Tibial artery (tissue), 4 donors: ENCODE data around the gene SEC24C.

ENCODE experiments used
- DNase-seq, 2 donors: peaks; one replicate each; pipeline ENCODE4 v3.0.0-alpha.2; 2019
- H3K27ac ChIP-seq, 2 donors: fragments of 200-600 bp; sonication (generic) in 1 of 2; 1 replicate in 1 of 2; 2 replicates in 1 of 2; pipeline ENCODE4 v1.5.1; 2018 to 2019; ENCODE audit warnings: mild to moderate bottlenecking in 1 of 2
- H3K27me3 ChIP-seq, 2 donors: fragments of 200-600 bp; sonication (generic) in 1 of 2; one replicate each; pipeline versions ENCODE4 v1.5.1 to v1.6.0; 2016 to 2019
- H3K36me3 ChIP-seq, 3 donors: fragments of 200-600 bp; sonication (generic) in 2 of 3; one replicate each; pipeline ENCODE4 v1.5.1; 2016 to 2019; ENCODE audit warnings: mild to moderate bottlenecking in 2 of 3
- H3K4me1 ChIP-seq, 4 donors: fragments of 200-600 bp; sonication (generic) in 2 of 4; 1 replicate in 3 of 4; 2 replicates in 1 of 4; pipeline ENCODE4 v1.5.1; 2016 to 2019
- H3K4me3 ChIP-seq, 2 donors: fragments of 200-600 bp; sonication (generic) in 1 of 2; 1 replicate in 1 of 2; 2 replicates in 1 of 2; pipeline ENCODE4 v1.5.1; 2018 to 2019; ENCODE audit warnings: mild to moderate bottlenecking in 2 of 2
- H3K9me3 ChIP-seq, 3 donors: fragments of 200-600 bp; sonication (generic) in 1 of 3; one replicate each; pipeline ENCODE4 v1.5.1; 2016 to 2019
- intact Hi-C: fragments of 100-400 bp; cut with DNase I; formaldehyde crosslinking; loops from one replicate; pipeline ENCODE4 v1.15.0; 2023; ENCODE audit warnings: low total_unique reads
- TF ChIP-seq, protein P1 (sequence below), 2 experiments: fragments of 200-600 bp in 1 of 2; fragments of 450-650 bp in 1 of 2; IDR thresholded peaks; one replicate each; pipeline ENCODE4 v1.5.1; 2017 to 2019; ENCODE audit warnings: antibody characterized with exemption in 2 of 2, mild to moderate bottlenecking in 1 of 2, moderate library complexity in 1 of 2

SEC24C gene

DNA sequence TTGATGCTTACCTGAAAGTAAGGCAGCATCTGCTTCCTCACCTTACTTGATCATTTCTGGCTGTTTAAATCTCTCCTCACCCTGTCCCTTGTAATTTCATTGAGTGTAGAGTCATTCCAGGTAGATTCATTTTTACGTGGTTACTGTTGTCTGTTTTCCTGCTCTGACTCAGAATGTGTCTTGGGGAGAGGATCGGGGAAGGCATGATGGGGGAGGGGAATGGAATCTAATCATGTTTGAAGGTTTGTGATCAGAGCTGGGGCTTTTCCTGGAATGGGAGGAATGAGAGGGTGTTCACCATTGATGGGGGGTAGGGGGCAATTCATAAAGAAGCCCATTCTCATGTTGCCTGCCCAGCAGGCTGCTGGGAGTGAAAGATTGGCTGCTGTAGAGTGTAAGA lies 18.7 kb downstream of the SEC24C start:
- Histone ChIP-seq H3K9me3 (no peaks in the 10 kb centered on the region), H3K27ac (no peak overlapping the region), H3K4me1 (no peaks in the 10 kb centered on the region), H3K36me3 (peaks cover 89 to 100% (median 91%) of the 10 kb centered on the region in 3 donors), H3K4me3 (no peak overlapping the region), H3K27me3 (no peaks in the 10 kb centered on the region)
- no peak for DNase-seq
- intact Hi-C loops, result no loop called here
- TF ChIP-seq, protein P1, sequence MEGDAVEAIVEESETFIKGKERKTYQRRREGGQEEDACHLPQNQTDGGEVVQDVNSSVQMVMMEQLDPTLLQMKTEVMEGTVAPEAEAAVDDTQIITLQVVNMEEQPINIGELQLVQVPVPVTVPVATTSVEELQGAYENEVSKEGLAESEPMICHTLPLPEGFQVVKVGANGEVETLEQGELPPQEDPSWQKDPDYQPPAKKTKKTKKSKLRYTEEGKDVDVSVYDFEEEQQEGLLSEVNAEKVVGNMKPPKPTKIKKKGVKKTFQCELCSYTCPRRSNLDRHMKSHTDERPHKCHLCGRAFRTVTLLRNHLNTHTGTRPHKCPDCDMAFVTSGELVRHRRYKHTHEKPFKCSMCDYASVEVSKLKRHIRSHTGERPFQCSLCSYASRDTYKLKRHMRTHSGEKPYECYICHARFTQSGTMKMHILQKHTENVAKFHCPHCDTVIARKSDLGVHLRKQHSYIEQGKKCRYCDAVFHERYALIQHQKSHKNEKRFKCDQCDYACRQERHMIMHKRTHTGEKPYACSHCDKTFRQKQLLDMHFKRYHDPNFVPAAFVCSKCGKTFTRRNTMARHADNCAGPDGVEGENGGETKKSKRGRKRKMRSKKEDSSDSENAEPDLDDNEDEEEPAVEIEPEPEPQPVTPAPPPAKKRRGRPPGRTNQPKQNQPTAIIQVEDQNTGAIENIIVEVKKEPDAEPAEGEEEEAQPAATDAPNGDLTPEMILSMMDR (IDR thresholded peaks at IDR 0.05), result no peak

DNA sequence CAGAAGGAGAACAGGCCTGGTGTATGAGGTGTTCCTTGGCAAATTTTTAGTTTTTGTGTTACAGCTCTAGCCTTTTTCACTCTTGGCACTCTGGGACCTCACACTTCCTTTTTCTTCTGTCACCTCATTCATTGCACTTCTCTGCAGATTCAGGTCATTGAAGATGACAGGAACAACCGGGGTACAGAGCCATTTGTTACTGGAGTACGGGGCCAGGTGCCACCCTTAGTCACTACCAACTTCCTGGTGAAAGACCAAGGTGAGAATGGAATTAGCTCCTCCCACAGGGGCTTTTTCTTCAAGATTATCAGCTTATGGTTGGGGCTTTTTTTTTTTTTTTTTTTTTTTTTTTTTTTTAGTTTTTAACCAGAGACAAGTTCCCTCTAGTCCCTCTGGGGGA lies 19.2 kb downstream of the SEC24C start:
- Histone ChIP-seq H3K4me1 (no peaks in the 10 kb centered on the region), H3K27ac (no peak overlapping the region), H3K27me3 (no peaks in the 10 kb centered on the region), H3K9me3 (no peaks in the 10 kb centered on the region), H3K36me3 (peaks cover 90 to 100% (median 96%) of the 10 kb centered on the region in 3 donors), H3K4me3 (no peak overlapping the region)
- intact Hi-C loops, result no loop called here
- no peak for DNase-seq
- TF ChIP-seq, protein P1 (IDR thresholded peaks at IDR 0.05), result no peak

DNA sequence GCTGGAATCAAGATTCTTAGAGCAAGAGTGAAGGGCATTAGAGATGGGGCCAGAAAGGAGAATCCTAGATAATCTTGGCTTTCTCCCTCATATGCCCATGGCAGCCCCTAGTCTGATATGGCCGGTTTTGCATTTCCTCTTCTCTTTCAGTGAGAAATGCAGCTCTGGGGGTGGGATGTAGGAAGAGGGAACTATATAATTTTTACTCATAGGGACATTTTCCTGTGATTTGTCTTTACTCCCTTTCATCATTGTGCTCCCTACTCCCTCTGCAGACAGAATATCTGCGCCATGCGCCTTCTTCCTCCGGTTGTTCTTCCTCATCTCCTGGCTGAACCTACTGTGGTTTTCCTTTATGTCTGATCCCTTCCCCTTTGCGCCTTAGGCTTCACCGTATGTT lies 20.9 kb downstream of the SEC24C start:
- Histone ChIP-seq H3K27me3 (no peaks in the 10 kb centered on the region), H3K27ac (no peak overlapping the region), H3K9me3 (no peaks in the 10 kb centered on the region), H3K4me3 (no peak overlapping the region), H3K36me3 (peaks cover 94 to 100% (median 98%) of the 10 kb centered on the region in 3 donors), H3K4me1 (no peaks in the 10 kb centered on the region)
- DNase-seq, result no peak
- intact Hi-C loops, result no loop called here
- TF ChIP-seq, protein P1 (IDR thresholded peaks at IDR 0.05), result no peak

DNA sequence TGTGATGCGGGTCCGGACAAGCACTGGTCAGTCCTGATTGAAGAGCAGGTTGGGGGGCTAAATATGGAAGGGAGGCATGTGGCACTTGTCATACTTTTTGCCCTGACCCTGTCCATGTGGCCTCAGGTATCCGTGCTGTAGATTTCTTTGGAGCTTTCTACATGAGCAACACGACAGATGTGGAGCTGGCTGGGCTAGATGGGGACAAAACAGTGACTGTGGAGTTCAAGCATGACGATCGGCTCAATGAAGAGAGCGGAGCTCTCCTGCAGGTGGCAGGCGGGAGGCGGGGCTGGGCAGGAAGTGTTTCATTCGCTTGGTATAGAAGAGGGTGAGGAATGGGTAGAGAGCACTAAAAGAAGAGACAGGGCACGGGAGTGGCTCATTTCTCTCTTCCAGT lies 24.7 kb downstream of the SEC24C start:
- H3K4me3 ChIP-seq, result no peak overlapping the region
- no peaks in the 10 kb centered on the region for H3K27me3 ChIP-seq
- peak in 1 of 2 donors; percentile 52 for DNase-seq
- intact Hi-C loops, result no loop called here
- H3K4me1 ChIP-seq, result peaks cover 0 to 17% (median 16%) of the 10 kb centered on the region in 4 donors
- TF ChIP-seq, protein P1 (IDR thresholded peaks at IDR 0.05), result no peak
- H3K9me3 ChIP-seq, result no peaks in the 10 kb centered on the region
- H3K27ac ChIP-seq, result no peak overlapping the region
- peaks cover 68 to 76% (median 75%) of the 10 kb centered on the region in 3 donors for H3K36me3 ChIP-seq

DNA sequence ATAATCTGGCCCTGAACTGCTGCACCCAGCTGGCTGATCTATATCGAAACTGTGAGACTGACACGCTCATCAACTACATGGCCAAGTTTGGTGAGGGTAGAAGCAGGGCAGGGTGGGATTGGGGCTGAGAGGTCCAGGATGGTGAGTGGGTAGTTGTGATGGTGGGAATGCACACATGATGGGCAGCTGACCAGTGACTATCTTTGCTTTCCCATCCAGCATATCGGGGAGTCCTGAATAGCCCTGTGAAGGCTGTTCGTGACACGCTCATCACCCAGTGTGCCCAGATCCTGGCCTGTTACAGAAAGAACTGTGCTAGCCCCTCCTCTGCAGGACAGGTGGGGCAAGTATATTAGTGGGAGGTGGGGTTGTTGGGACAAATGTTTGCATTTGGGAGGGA lies 25.2 kb downstream of the SEC24C start:
- intact Hi-C loops, result no loop called here
- peak in 1 of 2 donors; percentile 37 for DNase-seq
- TF ChIP-seq, protein P1 (IDR thresholded peaks at IDR 0.05), result no peak
- H3K9me3 ChIP-seq, result no peaks in the 10 kb centered on the region
- peaks cover 63 to 76% (median 70%) of the 10 kb centered on the region in 3 donors for H3K36me3 ChIP-seq
- H3K4me1 ChIP-seq, result peaks cover 0 to 22% (median 21%) of the 10 kb centered on the region in 4 donors
- H3K27ac ChIP-seq, result no peak overlapping the region
- no peak overlapping the region for H3K4me3 ChIP-seq
- no peaks in the 10 kb centered on the region for H3K27me3 ChIP-seq
